Panc1 (cell line): ENCODE results near the gene RPAP2. TPM values are rescaled to one million over a fixed set of nuclear protein-coding genes. Genes with fewer than 3 reads are reported as not detected.

ENCODE experiments used
- ATAC-seq: fragments of 200-7000 bp; cut with Tn5 transposase; 2 replicates; pipeline ENCODE4 v1.9.1; 2020; ENCODE audit warnings: mild to moderate bottlenecking, moderate library complexity
- BruUV-seq: library from RNA; stranded (reverse); fragments of 400-500 nt; replicated peaks from 2 replicates; lab custom pipeline; 2021; lab: Mats Ljungman, UMichigan
- CTCF ChIA-PET: fragments of 300-600 bp; sonication (Branson Sonifier 250); formaldehyde crosslinking; loops from one replicate; lab custom pipeline; 2022; ENCODE audit warnings: antibody characterized with exemption; lab: Charles Lee
- POLR2A ChIA-PET: fragments of 300-600 bp; sonication (Branson Sonifier 250); formaldehyde crosslinking; loops from one replicate; lab custom pipeline; 2022; ENCODE audit warnings: antibody characterized with exemption; lab: Charles Lee
- DNase-seq: peaks from one replicate; pipeline ENCODE4 v3.0.0-alpha.2; 2010; ENCODE audit warnings: low read depth, low spot score
- H3K27ac ChIP-seq: 2 replicates; pipeline ENCODE4 v1.5.1; 2011; ENCODE audit warnings: mild to moderate bottlenecking, low read length, inconsistent platforms
- H3K27me3 ChIP-seq: fragments of 200-500 bp; sonication (Bioruptor generic); 2 replicates; pipeline ENCODE4 v1.6.0; 2014; ENCODE audit warnings: low read length, inconsistent platforms; ENCODE audit not compliant: control insufficient read depth, insufficient read depth
- H3K36me3 ChIP-seq: fragments of 200-500 bp; sonication (Bioruptor generic); 2 replicates; pipeline ENCODE4 v1.5.1; 2014; ENCODE audit warnings: inconsistent platforms, mild to moderate bottlenecking, low read length, moderate library complexity; ENCODE audit not compliant: control insufficient read depth, insufficient read depth
- H3K4me1 ChIP-seq: 2 replicates; pipeline ENCODE4 v1.5.1; 2011; ENCODE audit warnings: inconsistent platforms, mild to moderate bottlenecking, low read length, moderate library complexity; ENCODE audit not compliant: control insufficient read depth, insufficient read depth
- H3K4me3 ChIP-seq, 2 experiments: 2 replicates each; pipeline ENCODE4 v1.5.1; 2011 to 2012; ENCODE audit warnings: low read depth in 2 of 2, low read length in 2 of 2, mild to moderate bottlenecking in 2 of 2, inconsistent platforms in 1 of 2, moderate library complexity in 1 of 2
- H3K9me3 ChIP-seq: fragments of 200-500 bp; sonication (Bioruptor generic); 2 replicates; pipeline ENCODE4 v1.5.1; 2014; ENCODE audit warnings: low read depth, mild to moderate bottlenecking, inconsistent platforms, low read length, moderate library complexity; ENCODE audit not compliant: control insufficient read depth, insufficient read depth
- CTCF ChIP-seq: fragments of 450-650 bp; IDR thresholded peaks from 2 replicates; pipeline ENCODE4 v1.5.1; 2017; ENCODE audit warnings: mild to moderate bottlenecking
- POLR2AphosphoS5 ChIP-seq: IDR thresholded peaks from 2 replicates; pipeline ENCODE4 v1.6.1; 2012; ENCODE audit warnings: mild to moderate bottlenecking, low read depth, low read length, moderate library complexity
- SIN3A ChIP-seq: IDR thresholded peaks from 2 replicates; pipeline ENCODE4 v1.6.1; 2012; ENCODE audit warnings: low read depth, mild to moderate bottlenecking, low read length, moderate library complexity, borderline replicate concordance; ENCODE audit not compliant: insufficient read depth
- TCF7L2 ChIP-seq: IDR thresholded peaks from 2 replicates; pipeline ENCODE4 v1.6.1; 2011; ENCODE audit warnings: mild to moderate bottlenecking, low read depth, low read length, inconsistent platforms
- in situ Hi-C: cut with HindIII; loops from 2 replicates; pipeline ENCODE4 v1.10.0; 2016; ENCODE audit warnings: low sequenced_read_pairs, low pct_unique_long_range_greater_than_20kb
- intact Hi-C: fragments of 100-400 bp; cut with micrococcal nuclease; formaldehyde crosslinking; loops from one replicate; pipeline ENCODE4 v1.10.0; 2022; ENCODE audit not compliant: unreplicated experiment
- total RNA-seq: library from RNA; stranded (reverse); gene quantifications from one replicate; pipeline ENCODE4 v1.2.1, GENCODE V29; 2021; ENCODE audit not compliant: unreplicated experiment
- TF ChIP-seq, protein P1 (sequence below), 2 experiments: IDR thresholded peaks; 2 replicates each; pipeline ENCODE4 v1.6.1; 2011 to 2012; ENCODE audit warnings: low read depth in 2 of 2, control low read depth in 1 of 2, low read length in 1 of 2, mild to moderate bottlenecking in 1 of 2, moderate library complexity in 1 of 2; ENCODE audit not compliant: insufficient read depth in 1 of 2

RPAP2 gene
- total RNA-seq, 1 experiment from 2014 or later: 16.3 TPM

- ATAC-seq: no peak
- DNase-seq: no peak
- Histone ChIP-seq H3K27ac (no peak overlapping the region), H3K4me1 (no peaks in the 10 kb centered on the region), H3K9me3 (no peaks in the 10 kb centered on the region), H3K27me3 (no peaks in the 10 kb centered on the region), H3K4me3 (no peak overlapping the region), H3K36me3 (no peaks in the 10 kb centered on the region)
- ChIA-PET POLR2A (no interaction called here), CTCF (no interaction called here)
- intact Hi-C loops (no loop called here), in situ Hi-C loops (no loop called here)
- no TSS peak for BruUV-seq
- TF ChIP-seq SIN3A (no peak), CTCF (no peak), TCF7L2 (no peak), POLR2AphosphoS5 (no peak)
- TF ChIP-seq, protein P1, sequence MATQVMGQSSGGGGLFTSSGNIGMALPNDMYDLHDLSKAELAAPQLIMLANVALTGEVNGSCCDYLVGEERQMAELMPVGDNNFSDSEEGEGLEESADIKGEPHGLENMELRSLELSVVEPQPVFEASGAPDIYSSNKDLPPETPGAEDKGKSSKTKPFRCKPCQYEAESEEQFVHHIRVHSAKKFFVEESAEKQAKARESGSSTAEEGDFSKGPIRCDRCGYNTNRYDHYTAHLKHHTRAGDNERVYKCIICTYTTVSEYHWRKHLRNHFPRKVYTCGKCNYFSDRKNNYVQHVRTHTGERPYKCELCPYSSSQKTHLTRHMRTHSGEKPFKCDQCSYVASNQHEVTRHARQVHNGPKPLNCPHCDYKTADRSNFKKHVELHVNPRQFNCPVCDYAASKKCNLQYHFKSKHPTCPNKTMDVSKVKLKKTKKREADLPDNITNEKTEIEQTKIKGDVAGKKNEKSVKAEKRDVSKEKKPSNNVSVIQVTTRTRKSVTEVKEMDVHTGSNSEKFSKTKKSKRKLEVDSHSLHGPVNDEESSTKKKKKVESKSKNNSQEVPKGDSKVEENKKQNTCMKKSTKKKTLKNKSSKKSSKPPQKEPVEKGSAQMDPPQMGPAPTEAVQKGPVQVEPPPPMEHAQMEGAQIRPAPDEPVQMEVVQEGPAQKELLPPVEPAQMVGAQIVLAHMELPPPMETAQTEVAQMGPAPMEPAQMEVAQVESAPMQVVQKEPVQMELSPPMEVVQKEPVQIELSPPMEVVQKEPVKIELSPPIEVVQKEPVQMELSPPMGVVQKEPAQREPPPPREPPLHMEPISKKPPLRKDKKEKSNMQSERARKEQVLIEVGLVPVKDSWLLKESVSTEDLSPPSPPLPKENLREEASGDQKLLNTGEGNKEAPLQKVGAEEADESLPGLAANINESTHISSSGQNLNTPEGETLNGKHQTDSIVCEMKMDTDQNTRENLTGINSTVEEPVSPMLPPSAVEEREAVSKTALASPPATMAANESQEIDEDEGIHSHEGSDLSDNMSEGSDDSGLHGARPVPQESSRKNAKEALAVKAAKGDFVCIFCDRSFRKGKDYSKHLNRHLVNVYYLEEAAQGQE (IDR thresholded peaks at IDR 0.05; ENCODE audit: insufficient read depth in 1 of 2, low read depth in 2 of 2, low read length in 1 of 2): no peak
These were observed 105.8 kb downstream of the RPAP2 start for GRCh38 chr1:92404661-92405060.

DNA sequence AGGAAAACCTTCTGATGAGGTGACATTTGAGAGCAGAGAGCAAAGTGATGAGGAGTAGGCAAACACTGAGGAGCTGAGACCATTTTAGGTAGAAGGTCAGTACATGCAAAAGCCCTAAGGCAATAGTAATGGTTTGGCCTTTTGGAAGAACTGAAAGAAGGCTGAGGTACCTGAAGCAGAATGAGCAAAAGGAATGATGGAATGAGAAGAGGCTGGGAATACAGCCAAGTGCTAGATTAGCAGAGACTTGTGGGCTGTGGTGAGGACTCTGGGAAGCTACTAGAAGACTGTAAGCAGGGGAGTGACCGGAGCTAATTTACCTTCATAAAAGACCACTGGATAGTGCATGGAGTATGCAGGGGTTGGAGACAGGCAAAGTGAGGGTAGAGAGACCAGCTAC, 110.0 kb downstream of the RPAP2 start:
- Histone ChIP-seq H3K4me1 (no peaks in the 10 kb centered on the region), H3K36me3 (no peaks in the 10 kb centered on the region), H3K9me3 (no peaks in the 10 kb centered on the region), H3K27me3 (no peaks in the 10 kb centered on the region), H3K4me3 (no peak overlapping the region), H3K27ac (no peak overlapping the region)
- in situ Hi-C loops: no loop called here
- no peak for ATAC-seq
- DNase-seq: no peak
- POLR2A ChIA-PET: no interaction called here
- intact Hi-C loops: no loop called here
- no peak for TF ChIP-seq SIN3A
- no TSS peak for BruUV-seq
- CTCF ChIA-PET: no interaction called here

DNA sequence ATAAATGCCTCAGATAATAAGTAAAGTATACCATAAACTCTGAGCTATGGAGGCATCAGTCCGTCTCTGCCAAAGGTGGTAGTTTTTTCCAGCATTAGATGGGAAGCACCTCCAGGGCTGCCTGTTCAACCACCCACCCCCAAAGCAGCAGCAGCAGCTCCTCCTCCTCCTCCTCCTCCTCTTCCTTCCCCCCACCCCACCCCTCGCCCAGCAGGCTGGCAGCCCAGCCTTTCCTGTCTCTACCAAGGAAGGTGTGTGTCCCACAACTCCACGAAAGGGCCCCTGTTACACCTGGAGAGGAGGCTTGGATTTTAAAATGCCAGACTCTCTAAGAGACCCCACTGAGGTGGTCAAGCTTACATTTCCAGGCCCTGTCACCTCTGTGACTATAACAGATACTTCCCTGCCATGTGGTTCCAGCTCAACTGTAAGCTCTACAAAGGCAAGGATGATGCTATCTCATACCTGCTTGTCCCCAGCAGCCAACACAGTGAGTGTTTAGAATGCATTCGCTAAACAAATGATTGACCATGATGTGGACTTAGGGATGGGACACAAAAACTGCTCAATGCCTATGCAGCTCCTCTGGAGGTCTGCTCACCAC, 111.2 kb downstream of the RPAP2 start:
- BruUV-seq: no TSS peak
- Histone ChIP-seq H3K4me3 (no peak overlapping the region), H3K27ac (no peak overlapping the region), H3K9me3 (no peaks in the 10 kb centered on the region), H3K27me3 (no peaks in the 10 kb centered on the region), H3K36me3 (no peaks in the 10 kb centered on the region), H3K4me1 (no peaks in the 10 kb centered on the region)
- ATAC-seq (no peak), DNase-seq (no peak)
- TF ChIP-seq, protein P1 (IDR thresholded peaks at IDR 0.05; ENCODE audit: insufficient read depth in 1 of 2, low read depth in 2 of 2, low read length in 1 of 2): no peak
- TF ChIP-seq TCF7L2 (no peak), SIN3A (no peak), POLR2AphosphoS5 (no peak), CTCF (no peak)
- ChIA-PET POLR2A (no interaction called here), CTCF (no interaction called here)
- intact Hi-C loops (no loop called here), in situ Hi-C loops (no loop called here)
